Keratinocyte (primary cell): ENCODE measurements around the gene FAXC. TPM values are rescaled to one million over a fixed set of nuclear protein-coding genes. Genes with fewer than 3 reads are reported as not detected.

Experiments used
- DNase-seq: peaks from one replicate; pipeline ENCODE4 v3.0.0-alpha.2; 2011; ENCODE audit warnings: low read depth, missing footprints, low spot score
- FAIRE-seq: peaks from 2 replicates; lab custom pipeline; 2011; peaks lifted over from hg19 to GRCh38; lab: Jason Lieb, UNC
- H2AFZ ChIP-seq: 2 replicates; pipeline ENCODE4 v1.6.0; 2012; ENCODE audit warnings: low read length, control low read depth, inconsistent platforms; ENCODE audit not compliant: control insufficient read depth
- H3K27ac ChIP-seq: 2 replicates; pipeline ENCODE4 v1.5.1; 2011; ENCODE audit warnings: low read length; ENCODE audit not compliant: control insufficient read depth, insufficient read depth
- H3K27me3 ChIP-seq: 3 replicates; pipeline ENCODE4 v1.6.0; 2011; ENCODE audit warnings: low read length; ENCODE audit not compliant: control insufficient read depth, insufficient read depth; ENCODE audit errors: extremely low read depth
- H3K36me3 ChIP-seq, 2 experiments: 2 replicates in 1 of 2; 3 replicates in 1 of 2; pipeline ENCODE4 v1.5.1; 2011; ENCODE audit warnings: low read length in 2 of 2, mild to moderate bottlenecking in 1 of 2; ENCODE audit not compliant: control insufficient read depth in 2 of 2, insufficient read depth in 2 of 2; ENCODE audit errors: extremely low read depth in 1 of 2
- H3K4me1 ChIP-seq: 3 replicates; pipeline ENCODE4 v1.5.1; 2011; ENCODE audit warnings: low read length; ENCODE audit not compliant: control insufficient read depth, insufficient read depth; ENCODE audit errors: extremely low read depth
- H3K4me2 ChIP-seq: 3 replicates; pipeline ENCODE4 v1.6.0; 2011; ENCODE audit warnings: low read depth, low read length; ENCODE audit not compliant: control insufficient read depth, insufficient read depth; ENCODE audit errors: extremely low read depth
- H3K4me3 ChIP-seq, 3 experiments: fragments of 200-600 bp in 1 of 3; sonication (generic) in 1 of 3; 2 replicates in 2 of 3; 3 replicates in 1 of 3; pipeline ENCODE4 v1.5.1; 2011 to 2016; ENCODE audit warnings: low read length in 3 of 3, mild to moderate bottlenecking in 3 of 3, control low read depth in 2 of 3, inconsistent platforms in 1 of 3, low read depth in 1 of 3, mixed read lengths in 1 of 3, mixed run types in 1 of 3, moderate library complexity in 1 of 3; ENCODE audit not compliant: control insufficient read depth in 2 of 3, insufficient read depth in 2 of 3; ENCODE audit errors: extremely low read depth in 1 of 3
- H3K79me2 ChIP-seq: 2 replicates; pipeline ENCODE4 v1.6.0; 2012; ENCODE audit warnings: low read length; ENCODE audit not compliant: control insufficient read depth, insufficient read depth
- H3K9ac ChIP-seq: 3 replicates; pipeline ENCODE4 v1.6.0; 2011; ENCODE audit warnings: low read length; ENCODE audit not compliant: control insufficient read depth, insufficient read depth; ENCODE audit errors: extremely low read depth
- H3K9me1 ChIP-seq: 3 replicates; pipeline ENCODE4 v1.6.0; 2011; ENCODE audit warnings: low read length; ENCODE audit not compliant: control insufficient read depth, insufficient read depth; ENCODE audit errors: extremely low read depth
- H3K9me3 ChIP-seq: 2 replicates; pipeline ENCODE4 v1.5.1; 2012; ENCODE audit warnings: low read depth, low read length; ENCODE audit not compliant: control insufficient read depth
- H4K20me1 ChIP-seq: 3 replicates; pipeline ENCODE4 v1.6.0; 2011; ENCODE audit warnings: low read length; ENCODE audit not compliant: control insufficient read depth, insufficient read depth; ENCODE audit errors: extremely low read depth
- EZH2 ChIP-seq: IDR thresholded peaks from one replicate; pipeline ENCODE4 v1.6.1; 2012; ENCODE audit warnings: inconsistent platforms, mild to moderate bottlenecking, low read length, moderate library complexity
- dilution Hi-C: fragments of 300-500 bp; cut with MboI; formaldehyde crosslinking; loops from one replicate; pipeline ENCODE4 v1.7.0; 2020; ENCODE audit warnings: low sequenced_read_pairs; ENCODE audit not compliant: extremely low pct_ligation_motif_present
- polyA plus RNA-seq, 5 experiments: library from polyadenylated mRNA; depleted of rRNA in 3 of 5; stranded (reverse) in 3 of 5; stranded (forward) in 1 of 5; unstranded in 1 of 5; fragments of >200 nt; gene quantifications; 1 replicate in 1 of 5; 2 replicates in 3 of 5; 3 replicates in 1 of 5; pipeline versions ENCODE4 v1.2.1 to v1.2.3, GENCODE V29; 2011 to 2012; ENCODE audit warnings: missing spikeins in 2 of 5, low read depth in 1 of 5, low replicate concordance in 1 of 5
- TF ChIP-seq, protein P1 (sequence below), 3 experiments: IDR thresholded peaks in 1 of 3; conservative IDR thresholded peaks in 1 of 3; optimal IDR thresholded peaks in 1 of 3; 2 replicates in 2 of 3; 3 replicates in 1 of 3; pipeline versions ENCODE3 to v1.5.1; 2011; ENCODE audit warnings: low read length in 3 of 3, mild to moderate bottlenecking in 3 of 3, moderate library complexity in 2 of 3, control low read depth in 1 of 3, inconsistent platforms in 1 of 3; ENCODE audit not compliant: insufficient read depth in 2 of 3; ENCODE audit errors: extremely low read depth in 1 of 3

FAXC gene
- polyA plus RNA-seq, 1 donor (not counting 4 experiments of a cell fraction or from before 2014, with no cell fraction given) = 8.3 TPM

DNA sequence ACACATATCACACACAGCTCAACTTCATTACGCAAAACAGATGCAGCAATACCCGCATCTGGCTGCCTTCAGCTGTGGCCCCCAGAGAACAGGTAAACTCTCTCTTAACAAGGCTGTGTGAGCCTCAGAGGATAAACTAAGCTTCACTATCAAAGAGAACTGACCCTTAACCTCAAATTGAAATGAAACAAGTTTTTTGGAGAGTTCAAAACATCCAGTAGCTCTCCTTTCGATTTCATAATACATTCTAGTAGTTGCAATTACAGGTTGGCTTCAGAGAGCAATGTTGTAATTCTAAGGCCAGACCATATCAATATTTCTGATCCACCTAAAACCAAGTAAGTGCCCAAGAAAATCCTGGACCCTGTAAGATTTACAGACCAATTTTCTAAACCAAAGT is 113.5 kb downstream of the FAXC start:
- Histone ChIP-seq H3K4me2 (no peak overlapping the region), H3K27me3 (peaks cover 3% of the 10 kb centered on the region), H3K4me1 (no peaks in the 10 kb centered on the region), H3K4me3 (no peak overlapping the region), H3K36me3 (no peaks in the 10 kb centered on the region), H3K9me1 (no peaks in the 10 kb centered on the region), H3K9ac (no peak overlapping the region), H3K27ac (no peak overlapping the region), H3K9me3 (no peaks in the 10 kb centered on the region), H3K79me2 (no peaks in the 10 kb centered on the region), H4K20me1 (no peaks in the 10 kb centered on the region), H2AFZ (no peak overlapping the region)
- DNase-seq (no peak), FAIRE-seq (no peak)
- TF ChIP-seq, protein P1, sequence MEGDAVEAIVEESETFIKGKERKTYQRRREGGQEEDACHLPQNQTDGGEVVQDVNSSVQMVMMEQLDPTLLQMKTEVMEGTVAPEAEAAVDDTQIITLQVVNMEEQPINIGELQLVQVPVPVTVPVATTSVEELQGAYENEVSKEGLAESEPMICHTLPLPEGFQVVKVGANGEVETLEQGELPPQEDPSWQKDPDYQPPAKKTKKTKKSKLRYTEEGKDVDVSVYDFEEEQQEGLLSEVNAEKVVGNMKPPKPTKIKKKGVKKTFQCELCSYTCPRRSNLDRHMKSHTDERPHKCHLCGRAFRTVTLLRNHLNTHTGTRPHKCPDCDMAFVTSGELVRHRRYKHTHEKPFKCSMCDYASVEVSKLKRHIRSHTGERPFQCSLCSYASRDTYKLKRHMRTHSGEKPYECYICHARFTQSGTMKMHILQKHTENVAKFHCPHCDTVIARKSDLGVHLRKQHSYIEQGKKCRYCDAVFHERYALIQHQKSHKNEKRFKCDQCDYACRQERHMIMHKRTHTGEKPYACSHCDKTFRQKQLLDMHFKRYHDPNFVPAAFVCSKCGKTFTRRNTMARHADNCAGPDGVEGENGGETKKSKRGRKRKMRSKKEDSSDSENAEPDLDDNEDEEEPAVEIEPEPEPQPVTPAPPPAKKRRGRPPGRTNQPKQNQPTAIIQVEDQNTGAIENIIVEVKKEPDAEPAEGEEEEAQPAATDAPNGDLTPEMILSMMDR (optimal IDR thresholded peaks at IDR 0.05 in 1 of 3, IDR thresholded peaks at IDR 0.05 in 1 of 3, conservative IDR thresholded peaks at IDR 0.05 in 1 of 3; ENCODE audit: extremely low read depth in 1 of 3, insufficient read depth in 2 of 3, low read length in 3 of 3) = no peak
- no peak for TF ChIP-seq EZH2
- dilution Hi-C loops = no loop called here

- Histone ChIP-seq H3K79me2 (no peaks in the 10 kb centered on the region), H4K20me1 (no peaks in the 10 kb centered on the region), H3K9ac (no peak overlapping the region), H3K36me3 (no peaks in the 10 kb centered on the region), H3K4me1 (no peaks in the 10 kb centered on the region), H3K9me1 (no peaks in the 10 kb centered on the region), H3K27me3 (peaks cover 3% of the 10 kb centered on the region), H3K9me3 (no peaks in the 10 kb centered on the region), H3K4me3 (no peak overlapping the region), H2AFZ (no peak overlapping the region), H3K4me2 (no peak overlapping the region), H3K27ac (no peak overlapping the region)
- FAIRE-seq (no peak), DNase-seq (no peak)
- dilution Hi-C loops = no loop called here
- TF ChIP-seq EZH2 = no peak
- TF ChIP-seq, protein P1 (optimal IDR thresholded peaks at IDR 0.05 in 1 of 3, IDR thresholded peaks at IDR 0.05 in 1 of 3, conservative IDR thresholded peaks at IDR 0.05 in 1 of 3; ENCODE audit: extremely low read depth in 1 of 3, insufficient read depth in 2 of 3, low read length in 3 of 3) = no peak
These were observed 116.3 kb downstream of the FAXC start for GRCh38 chr6:99233219-99233618.
